Upper lobe of left lung (tissue), 6 donors: ENCODE data around the gene ERG28. TPM values are rescaled to one million over a fixed set of nuclear protein-coding genes. Genes with fewer than 3 reads are reported as not detected.

Experiments used
- ATAC-seq, 2 donors: fragments of 200-7000 bp; cut with Tn5 transposase; one replicate each; pipeline ENCODE4 v1.9.1; 2022; ENCODE audit warnings: mild to moderate bottlenecking in 2 of 2, moderate library complexity in 2 of 2; ENCODE audit not compliant: low FRiP score in 2 of 2
- DNase-seq, 2 donors: peaks; one replicate each; pipeline ENCODE4 v3.0.0-alpha.2; 2019 to 2020
- H3K27ac ChIP-seq, 4 donors: fragments of 200-600 bp; sonication (generic); one replicate each; pipeline ENCODE4 v1.5.1; 2016 to 2019
- H3K27me3 ChIP-seq, 4 donors: fragments of 200-600 bp; sonication (generic); one replicate each; pipeline ENCODE4 v1.5.1; 2017 to 2019
- H3K36me3 ChIP-seq, 4 donors: fragments of 200-600 bp; sonication (generic); one replicate each; pipeline ENCODE4 v1.5.1; 2016 to 2019
- H3K4me1 ChIP-seq, 4 donors: fragments of 200-600 bp; sonication (generic); one replicate each; pipeline ENCODE4 v1.5.1; 2018 to 2019
- H3K4me3 ChIP-seq, 4 donors: fragments of 200-600 bp; sonication (generic); one replicate each; pipeline ENCODE4 v1.5.1; 2017 to 2019; ENCODE audit warnings: mild to moderate bottlenecking in 2 of 4, moderate library complexity in 1 of 4
- H3K9me3 ChIP-seq, 4 donors: fragments of 200-600 bp; sonication (generic); one replicate each; pipeline ENCODE4 v1.5.1; 2018 to 2019
- EP300 ChIP-seq, 4 donors: sonication (generic); formaldehyde crosslinking; IDR thresholded peaks; one replicate each; pipeline ENCODE4 v1.5.1; 2017; ENCODE audit warnings: antibody characterized with exemption in 4 of 4, control low read depth in 2 of 4
- POLR2A ChIP-seq, 4 donors: fragments of 450-650 bp; IDR thresholded peaks; one replicate each; pipeline ENCODE4 v1.5.1; 2016 to 2017; ENCODE audit warnings: antibody characterized with exemption in 4 of 4, mild to moderate bottlenecking in 2 of 4
- POLR2AphosphoS5 ChIP-seq, 2 donors: sonication (generic); formaldehyde crosslinking; IDR thresholded peaks; one replicate each; pipeline ENCODE4 v1.5.1; 2017; ENCODE audit warnings: antibody characterized with exemption in 2 of 2
- WGBS, 2 donors: methylation state at CpG; one replicate each; pipeline ENCODE4 v1.1.5; 2017 to 2018; 5-methylcytosine and 5-hydroxymethylcytosine counted together
- total RNA-seq, 6 donors: library from RNA; depleted of rRNA in 4 of 6; stranded (reverse); fragments of >200 nt in 4 of 6; gene quantifications; one replicate each; pipeline versions ENCODE4 v1.1.0 to v1.2.1, GENCODE V29; 2016 to 2021
- TF ChIP-seq, protein P1 (sequence below), 6 experiments: fragments of 450-650 bp in 4 of 6; fragments of 200-600 bp in 2 of 6; sonication (generic) in 2 of 6; IDR thresholded peaks; one replicate each; pipeline ENCODE4 v1.5.1; 2016 to 2019; ENCODE audit warnings: antibody characterized with exemption in 6 of 6
- donor health status: DM: no; HTN: no; CAD: no; lungs with moderate emphysema.
- donor health status: DM: no; HTN: yes; CAD: no; lungs with severe emphysema.

ERG28 gene
- total RNA-seq, 6 donors from 2014 or later, result 6.3 to 36.0 (median 17.3) TPM

GRCh38 chr14:75643985-75644384, 16.7 kb downstream of the ERG28 start:
- ATAC-seq (no peak), DNase-seq (no peak)
- Histone ChIP-seq H3K9me3 (no peaks in the 10 kb centered on the region), H3K4me3 (no peak overlapping the region), H3K27ac (no peak overlapping the region), H3K27me3 (no peaks in the 10 kb centered on the region), H3K36me3 (peaks cover 0 to 26% (median 5%) of the 10 kb centered on the region in 4 donors), H3K4me1 (peaks cover 18 to 29% (median 21%) of the 10 kb centered on the region in 4 donors)
- TF ChIP-seq POLR2A (IDR thresholded peaks at IDR 0.05) (no peak), POLR2AphosphoS5 (IDR thresholded peaks at IDR 0.05) (no peak), EP300 (IDR thresholded peaks at IDR 0.05) (no peak)
- TF ChIP-seq, protein P1, sequence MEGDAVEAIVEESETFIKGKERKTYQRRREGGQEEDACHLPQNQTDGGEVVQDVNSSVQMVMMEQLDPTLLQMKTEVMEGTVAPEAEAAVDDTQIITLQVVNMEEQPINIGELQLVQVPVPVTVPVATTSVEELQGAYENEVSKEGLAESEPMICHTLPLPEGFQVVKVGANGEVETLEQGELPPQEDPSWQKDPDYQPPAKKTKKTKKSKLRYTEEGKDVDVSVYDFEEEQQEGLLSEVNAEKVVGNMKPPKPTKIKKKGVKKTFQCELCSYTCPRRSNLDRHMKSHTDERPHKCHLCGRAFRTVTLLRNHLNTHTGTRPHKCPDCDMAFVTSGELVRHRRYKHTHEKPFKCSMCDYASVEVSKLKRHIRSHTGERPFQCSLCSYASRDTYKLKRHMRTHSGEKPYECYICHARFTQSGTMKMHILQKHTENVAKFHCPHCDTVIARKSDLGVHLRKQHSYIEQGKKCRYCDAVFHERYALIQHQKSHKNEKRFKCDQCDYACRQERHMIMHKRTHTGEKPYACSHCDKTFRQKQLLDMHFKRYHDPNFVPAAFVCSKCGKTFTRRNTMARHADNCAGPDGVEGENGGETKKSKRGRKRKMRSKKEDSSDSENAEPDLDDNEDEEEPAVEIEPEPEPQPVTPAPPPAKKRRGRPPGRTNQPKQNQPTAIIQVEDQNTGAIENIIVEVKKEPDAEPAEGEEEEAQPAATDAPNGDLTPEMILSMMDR (IDR thresholded peaks at IDR 0.05), result no peak
- 50 to 53% methylated on average over 4 of the region's 4 CpGs for WGBS, 2 donors

DNA sequence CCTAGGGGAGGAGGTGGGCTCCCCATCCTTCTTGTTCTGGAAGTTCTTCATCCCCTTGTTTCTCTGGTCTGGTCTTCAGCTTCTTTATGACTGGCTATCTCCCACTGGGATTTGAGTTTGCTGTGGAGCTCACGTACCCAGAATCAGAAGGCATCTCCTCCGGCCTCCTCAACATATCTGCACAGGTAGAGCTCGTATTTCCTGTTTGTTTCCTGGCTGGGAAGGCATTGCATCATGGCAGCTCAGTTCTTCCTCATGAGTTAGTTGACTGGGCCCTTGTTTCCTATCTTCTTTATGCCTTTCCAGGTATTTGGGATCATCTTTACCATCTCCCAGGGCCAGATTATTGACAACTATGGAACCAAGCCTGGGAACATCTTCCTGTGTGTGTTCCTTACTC, 19.8 kb downstream of the ERG28 start:
- WGBS, 2 donors, result 85 to 91% methylated on average over 3 of the region's 3 CpGs
- H3K4me1 ChIP-seq, result peaks cover 0 to 4% (median under 1%) of the 10 kb centered on the region in 4 donors
- ATAC-seq (no peak), DNase-seq (no peak)
- no peaks in the 10 kb centered on the region for H3K27me3 ChIP-seq
- peaks cover 0 to 15% (median 3%) of the 10 kb centered on the region in 4 donors for H3K36me3 ChIP-seq
- H3K4me3 ChIP-seq, result no peak overlapping the region
- TF ChIP-seq EP300 (IDR thresholded peaks at IDR 0.05) (no peak), POLR2A (IDR thresholded peaks at IDR 0.05) (no peak), POLR2AphosphoS5 (IDR thresholded peaks at IDR 0.05) (no peak)
- TF ChIP-seq, protein P1 (IDR thresholded peaks at IDR 0.05), result no peak
- no peaks in the 10 kb centered on the region for H3K9me3 ChIP-seq
- H3K27ac ChIP-seq, result no peak overlapping the region

DNA sequence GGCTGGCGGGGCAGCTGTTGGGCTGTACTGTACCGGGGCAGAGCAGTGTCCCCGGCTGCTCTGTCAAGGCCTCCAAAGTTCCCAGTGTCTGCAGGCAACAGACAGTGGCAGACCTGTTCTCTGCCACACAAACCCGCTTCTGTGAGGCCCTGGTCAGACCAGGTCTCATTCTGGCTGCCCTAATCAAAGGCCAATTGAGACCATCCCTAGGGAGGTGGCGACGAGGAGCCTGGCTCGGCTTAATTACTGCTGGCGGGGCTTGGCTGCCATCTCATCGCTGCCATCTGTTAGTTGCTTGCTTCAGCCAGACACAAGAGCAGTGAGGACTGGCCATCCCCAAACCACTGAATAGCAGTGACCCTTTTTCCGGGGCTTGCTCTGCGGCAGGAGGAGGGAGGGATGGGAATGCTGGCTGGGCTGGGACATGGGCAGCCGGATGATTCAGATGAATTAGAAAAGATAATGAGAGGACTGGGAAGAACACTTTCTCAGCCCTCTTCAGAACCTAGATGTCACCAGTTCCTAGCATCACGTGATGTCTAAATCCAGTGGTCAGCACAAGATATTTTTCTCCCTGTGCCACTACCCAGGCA, 24.5 kb downstream of the ERG28 start:
- H3K4me3 ChIP-seq, result no peak overlapping the region
- no peaks in the 10 kb centered on the region for H3K4me1 ChIP-seq
- no peaks in the 10 kb centered on the region for H3K27me3 ChIP-seq
- no peaks in the 10 kb centered on the region for H3K9me3 ChIP-seq
- TF ChIP-seq, protein P1 (IDR thresholded peaks at IDR 0.05), result no peak
- TF ChIP-seq POLR2A (IDR thresholded peaks at IDR 0.05) (no peak), POLR2AphosphoS5 (IDR thresholded peaks at IDR 0.05) (no peak), EP300 (IDR thresholded peaks at IDR 0.05) (no peak)
- DNase-seq (no peak), ATAC-seq (peak in 1 of 2 donors; percentile 66)
- H3K36me3 ChIP-seq, result peaks cover 0 to 6% (median under 1%) of the 10 kb centered on the region in 4 donors
- 63 to 71% methylated on average over 5 to 13 of the region's 13 CpGs for WGBS, 2 donors
- H3K27ac ChIP-seq, result no peak overlapping the region

DNA sequence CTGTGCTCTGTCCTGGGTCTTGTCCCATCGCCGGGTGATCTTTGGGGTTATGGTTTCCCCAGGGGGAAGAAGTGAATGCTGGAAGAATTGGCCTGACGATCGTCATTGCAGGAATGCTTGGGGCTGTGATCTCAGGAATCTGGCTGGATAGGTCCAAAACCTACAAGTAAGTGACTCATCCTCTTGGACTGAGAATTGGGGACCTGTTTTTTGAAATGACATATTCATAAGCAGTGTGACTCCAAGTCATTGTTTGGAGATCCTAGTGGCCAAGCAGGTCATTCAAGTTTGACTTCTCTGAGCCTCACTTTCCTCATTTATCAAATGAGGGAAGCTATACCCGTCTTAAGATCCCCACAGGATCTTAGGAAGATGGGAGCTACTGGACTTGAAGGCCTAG, 25.8 kb downstream of the ERG28 start:
- H3K27me3 ChIP-seq, result no peaks in the 10 kb centered on the region
- no peaks in the 10 kb centered on the region for H3K4me1 ChIP-seq
- no peak overlapping the region for H3K4me3 ChIP-seq
- WGBS, 2 donors, result 83 to 87% methylated on average over 5 of the region's 5 CpGs
- no peaks in the 10 kb centered on the region for H3K9me3 ChIP-seq
- TF ChIP-seq, protein P1 (IDR thresholded peaks at IDR 0.05), result no peak
- TF ChIP-seq POLR2A (IDR thresholded peaks at IDR 0.05) (no peak), EP300 (IDR thresholded peaks at IDR 0.05) (no peak), POLR2AphosphoS5 (IDR thresholded peaks at IDR 0.05) (no peak)
- H3K36me3 ChIP-seq, result no peaks in the 10 kb centered on the region
- no peak for ATAC-seq
- no peak overlapping the region for H3K27ac ChIP-seq
- no peak for DNase-seq

- no peak for ATAC-seq
- Histone ChIP-seq H3K9me3 (no peaks in the 10 kb centered on the region), H3K4me3 (no peak overlapping the region), H3K27me3 (no peaks in the 10 kb centered on the region), H3K27ac (no peak overlapping the region), H3K36me3 (peaks cover 0 to 3% (median 0%) of the 10 kb centered on the region in 4 donors), H3K4me1 (no peaks in the 10 kb centered on the region)
- 83 to 84% methylated on average over 5 of the region's 5 CpGs for WGBS, 2 donors
- TF ChIP-seq, protein P1 (IDR thresholded peaks at IDR 0.05), result no peak
- no peak for TF ChIP-seq POLR2AphosphoS5 (IDR thresholded peaks at IDR 0.05)
- no peak for TF ChIP-seq EP300 (IDR thresholded peaks at IDR 0.05)
- TF ChIP-seq POLR2A (IDR thresholded peaks at IDR 0.05), result no peak
- DNase-seq, result no peak
Observed at GRCh38 chr14:75631453-75631831, 29.2 kb downstream of the ERG28 start.
